Endometrial microvascular endothelial cells (primary cell): ENCODE results near the gene RIMKLB. TPM values are rescaled to one million over a fixed set of nuclear protein-coding genes. Genes with fewer than 3 reads are reported as not detected.

Experiments used
- in situ Hi-C: cut with HindIII; loops from 2 replicates; pipeline ENCODE4 v1.10.0; 2017; ENCODE audit warnings: low sequenced_read_pairs, low pct_unique_long_range_greater_than_20kb; ENCODE audit errors: inconsistent ontology term
- total RNA-seq: library from RNA; depleted of rRNA; stranded (reverse); fragments of >200 nt; gene quantifications from one replicate; pipeline ENCODE4 v1.2.3, GENCODE V29; 2015; ENCODE audit errors: inconsistent ontology term

Gene RIMKLB
- 38.0 TPM for total RNA-seq

- in situ Hi-C loops, result no loop called here
Measured at GRCh38 chr12:8697476-8698131, at the start of gene RIMKLB. TSS of gene RIMKLB (plus strand) at chr12:8697991. CDS start at chr12:8713867, 15,876 bp downstream.

- in situ Hi-C loops, result no loop called here
Measured at GRCh38 chr12:8648576-8649205, 49.1 kb upstream of the RIMKLB start.

DNA sequence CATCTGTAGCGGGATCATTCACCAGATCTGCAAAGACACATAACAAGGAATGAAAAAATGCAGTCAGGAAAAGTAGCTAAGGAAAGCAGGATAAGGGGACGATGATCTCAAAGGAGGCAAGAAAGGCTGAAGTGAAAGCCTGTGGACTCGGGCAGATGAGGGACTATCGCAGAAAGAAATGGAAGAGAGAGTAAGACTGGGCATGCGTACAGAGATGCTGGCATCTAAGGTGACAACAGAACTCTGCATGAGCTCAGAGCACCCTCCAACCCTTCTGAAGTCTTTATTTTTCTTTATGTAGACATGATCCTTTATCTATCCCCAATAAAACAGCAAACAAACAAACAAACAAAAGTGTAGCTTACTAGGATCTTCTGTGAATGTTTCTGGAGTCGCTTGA lies 42.4 kb upstream of the RIMKLB start:
- in situ Hi-C loops, result no loop called here

DNA sequence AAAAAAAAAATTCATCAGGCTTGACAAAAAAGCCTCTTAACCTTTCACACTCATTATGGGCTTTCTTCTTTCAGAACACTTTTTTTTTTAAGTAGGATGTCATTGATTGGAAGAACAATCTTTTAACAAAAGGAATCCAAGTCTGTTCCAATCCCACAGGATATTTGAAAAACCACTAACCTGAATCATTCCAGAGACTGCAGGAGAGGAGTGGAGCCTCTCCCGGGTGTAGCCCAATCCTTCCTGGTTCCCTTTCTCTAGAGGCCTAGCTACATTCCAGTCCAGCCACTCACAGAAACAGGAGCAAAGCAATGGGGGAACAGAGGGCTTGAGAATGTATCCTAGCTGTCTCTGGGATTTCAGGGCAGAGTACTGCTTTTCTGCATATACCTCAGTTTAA lies 39.4 kb upstream of the RIMKLB start:
- in situ Hi-C loops, result no loop called here

DNA sequence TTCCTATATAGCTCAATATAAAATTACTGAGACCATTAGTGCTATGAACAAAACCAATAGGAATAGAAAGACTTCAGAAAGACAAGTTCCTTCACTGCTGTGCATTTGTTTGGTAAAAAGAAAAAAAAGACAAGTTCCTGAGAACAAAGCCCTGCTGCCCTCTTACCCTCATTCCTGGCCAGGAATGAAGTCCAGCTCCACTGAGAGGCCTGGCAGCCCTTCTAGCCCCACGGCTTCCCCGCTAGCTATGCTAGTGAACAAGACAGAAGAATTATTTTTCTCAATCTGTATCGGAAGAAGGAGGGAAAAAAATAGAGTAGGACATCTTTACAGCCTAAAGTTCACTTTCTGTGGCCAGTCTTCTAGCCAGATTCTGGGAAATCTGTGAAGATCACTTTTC lies 36.8 kb upstream of the RIMKLB start:
- in situ Hi-C loops, result no loop called here

DNA sequence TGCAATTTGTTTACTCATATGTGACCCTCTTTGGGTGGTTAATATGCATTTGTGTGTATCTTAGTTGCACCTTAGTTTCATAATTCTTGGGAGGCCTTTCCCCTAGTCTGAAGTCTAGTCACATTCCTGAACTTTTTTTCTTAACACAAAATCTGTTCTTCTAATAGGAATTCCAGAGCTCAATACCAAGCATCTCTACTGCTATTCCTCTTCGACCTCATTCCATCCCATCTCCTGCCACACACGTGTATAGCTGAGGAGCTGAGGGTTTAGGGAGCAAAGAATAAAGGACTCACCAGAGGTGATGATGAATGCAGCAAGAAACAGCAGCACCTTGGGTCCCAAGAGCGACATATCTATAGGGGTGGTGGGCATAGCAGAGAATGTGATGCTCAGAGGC lies 36.0 kb upstream of the RIMKLB start:
- in situ Hi-C loops, result no loop called here

GRCh38 chr12:8662593-8662992 lies 35.2 kb upstream of the RIMKLB start, which contains the start of gene MFAP5:
TSS of gene MFAP5 (minus strand) at chr12:8662826. CDS start at chr12:8662104, 722 bp downstream.
- in situ Hi-C loops, result no loop called here

DNA sequence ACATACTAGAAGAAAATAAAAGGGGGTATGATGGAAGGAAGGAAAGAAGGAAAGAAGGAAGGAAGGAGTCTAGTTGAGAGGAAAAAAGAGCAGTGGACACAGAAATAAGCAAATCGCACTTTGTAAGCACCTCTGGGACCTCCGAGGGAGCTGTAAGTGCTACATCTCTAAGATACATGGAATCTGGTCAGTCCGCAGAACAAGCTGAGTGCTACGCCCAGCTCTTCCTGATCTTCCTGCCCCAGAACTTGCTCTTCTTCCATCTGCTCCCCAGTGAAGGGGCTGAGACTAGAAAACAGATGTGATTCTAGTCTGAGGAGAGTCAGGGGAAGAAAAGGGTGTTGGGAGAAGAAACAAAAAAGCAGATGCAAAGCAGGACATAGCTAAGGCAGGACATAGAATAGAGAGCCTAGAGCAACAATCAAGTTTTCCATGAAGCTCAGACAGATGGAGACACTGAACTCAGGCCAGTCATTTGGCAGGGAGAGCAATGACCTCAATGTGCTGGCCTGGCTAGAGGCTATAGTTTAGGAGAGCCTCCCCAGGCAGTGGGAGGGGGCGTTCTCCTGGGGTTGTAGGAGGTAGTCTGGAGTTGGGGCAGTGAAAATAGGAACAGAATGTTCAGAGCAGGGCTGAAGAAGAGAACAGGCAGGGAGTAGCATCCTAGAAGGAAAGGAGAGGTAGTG lies 33.4 kb upstream of the RIMKLB start:
- in situ Hi-C loops, result no loop called here

DNA sequence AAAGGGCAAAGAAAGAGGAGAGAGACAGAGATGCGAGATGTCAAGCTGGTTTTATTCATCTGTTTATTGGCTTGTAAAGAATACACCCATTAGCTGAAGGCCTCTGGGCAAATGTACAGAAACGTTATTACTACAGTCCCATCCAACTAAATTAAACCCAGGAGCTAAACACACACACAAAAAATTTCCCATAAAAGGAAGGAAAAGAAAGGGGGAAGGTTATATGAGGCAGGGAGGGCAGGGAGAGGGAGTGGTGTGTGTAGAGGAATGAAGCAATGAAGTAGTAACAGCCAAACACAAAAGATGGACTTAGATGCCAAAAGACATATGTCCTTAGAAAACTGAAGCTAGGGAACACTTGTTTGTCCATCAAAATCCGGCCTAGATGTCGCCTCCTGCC lies 32.0 kb upstream of the RIMKLB start:
- in situ Hi-C loops, result no loop called here

DNA sequence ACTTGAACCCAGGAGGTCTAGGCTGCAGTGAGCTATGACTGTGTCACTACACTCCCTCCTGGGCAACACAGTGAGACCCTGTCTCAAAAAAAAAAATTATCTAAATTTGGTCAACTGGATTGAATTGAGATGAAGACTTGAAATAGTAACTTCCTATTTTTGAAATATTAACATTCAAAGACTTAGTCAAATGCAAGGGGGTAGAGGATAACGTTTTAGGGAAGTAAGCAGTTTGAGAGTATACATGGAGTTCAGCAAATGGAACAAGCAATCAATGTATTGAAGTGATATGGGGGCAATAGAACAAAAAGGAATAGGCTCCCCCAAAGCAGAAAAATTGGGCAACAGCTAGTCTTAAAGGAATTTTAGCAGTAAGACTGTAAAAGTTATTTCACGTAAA lies 30.5 kb upstream of the RIMKLB start:
- in situ Hi-C loops, result no loop called here

- in situ Hi-C loops, result no loop called here
Measured at GRCh38 chr12:8668441-8668840, 29.4 kb upstream of the RIMKLB start.

- in situ Hi-C loops, result no loop called here
Measured at GRCh38 chr12:8672381-8672780, 25.4 kb upstream of the RIMKLB start.

DNA sequence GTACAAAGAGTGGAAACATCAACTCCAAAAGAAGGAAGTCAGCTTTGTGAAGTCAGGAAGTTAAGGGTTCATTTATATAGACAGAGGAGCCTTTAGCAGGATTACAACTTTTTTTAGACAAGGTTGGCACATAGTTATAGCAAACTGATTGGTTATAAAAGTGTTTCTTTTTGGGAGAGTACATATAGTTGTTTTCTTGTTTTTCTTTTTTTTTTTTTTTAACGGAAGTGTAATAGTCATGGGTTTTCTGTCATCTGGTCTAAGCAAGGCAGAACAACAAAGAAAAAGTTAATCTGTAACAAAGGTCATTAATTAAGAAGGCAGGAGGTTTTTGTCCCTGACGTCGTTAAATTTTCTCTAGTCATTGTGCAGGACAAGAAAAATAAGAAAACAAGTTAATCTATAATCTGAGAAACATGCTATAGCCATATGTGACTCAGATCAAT lies 22.2 kb upstream of the RIMKLB start:
- in situ Hi-C loops, result no loop called here

DNA sequence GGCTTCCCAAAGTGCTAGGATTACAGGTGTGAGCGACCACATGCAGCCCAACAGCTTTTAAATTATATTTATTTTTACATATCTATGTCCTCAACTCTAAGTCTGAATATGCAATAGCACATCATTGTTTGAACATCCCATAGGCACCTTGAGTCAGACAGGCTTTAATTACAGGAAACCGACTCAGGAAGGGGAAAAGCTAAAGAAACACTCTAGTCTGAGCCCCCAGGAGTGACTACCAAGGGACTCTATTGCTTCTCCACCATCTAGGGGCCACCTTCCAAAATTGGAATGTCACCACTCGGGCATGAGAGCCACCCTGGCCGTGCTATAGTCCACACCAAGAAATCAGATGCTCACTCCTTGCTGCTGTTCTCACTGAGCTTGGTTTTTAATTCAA lies 21.1 kb upstream of the RIMKLB start:
- in situ Hi-C loops, result no loop called here

DNA sequence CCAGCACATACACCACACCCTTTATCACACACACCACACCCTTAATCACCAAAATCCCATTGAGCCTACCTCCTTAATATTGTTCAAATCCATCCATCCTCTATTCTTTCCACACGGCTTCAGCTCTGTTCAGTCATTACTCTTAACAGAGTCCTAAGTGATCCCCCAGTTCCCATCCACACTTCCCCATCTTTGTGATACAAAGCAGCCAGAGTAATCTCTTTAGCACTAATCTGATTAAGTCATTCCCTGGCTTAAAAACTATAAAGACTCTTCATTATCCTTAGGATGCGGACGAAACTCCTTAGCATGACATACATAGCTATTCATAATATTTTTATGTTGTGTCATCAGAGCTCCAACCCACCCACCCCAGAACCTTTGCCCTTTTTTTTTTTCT lies 20.4 kb upstream of the RIMKLB start:
- in situ Hi-C loops, result no loop called here

DNA sequence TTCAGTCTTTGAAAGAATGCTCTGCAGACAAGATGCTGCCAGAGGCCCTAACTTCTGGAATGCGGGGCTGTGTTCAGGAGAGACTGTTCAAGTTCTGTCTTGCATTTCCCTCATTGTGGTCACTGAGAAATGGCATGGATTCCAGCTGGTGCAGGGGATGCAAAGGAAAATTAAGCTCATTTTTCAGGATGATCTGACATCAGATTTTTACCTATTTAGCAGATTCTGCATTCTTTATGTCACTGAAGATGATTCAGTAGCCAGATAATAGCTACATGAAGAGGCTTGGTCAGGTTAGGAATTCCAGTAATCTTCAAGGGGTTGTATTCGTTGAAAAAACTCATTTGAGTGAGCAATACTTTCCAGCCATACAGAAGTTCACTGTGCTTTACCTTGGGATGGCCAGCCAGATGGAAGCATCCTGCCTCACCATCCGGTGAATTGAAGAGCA lies 19.1 kb upstream of the RIMKLB start:
- in situ Hi-C loops, result no loop called here

DNA sequence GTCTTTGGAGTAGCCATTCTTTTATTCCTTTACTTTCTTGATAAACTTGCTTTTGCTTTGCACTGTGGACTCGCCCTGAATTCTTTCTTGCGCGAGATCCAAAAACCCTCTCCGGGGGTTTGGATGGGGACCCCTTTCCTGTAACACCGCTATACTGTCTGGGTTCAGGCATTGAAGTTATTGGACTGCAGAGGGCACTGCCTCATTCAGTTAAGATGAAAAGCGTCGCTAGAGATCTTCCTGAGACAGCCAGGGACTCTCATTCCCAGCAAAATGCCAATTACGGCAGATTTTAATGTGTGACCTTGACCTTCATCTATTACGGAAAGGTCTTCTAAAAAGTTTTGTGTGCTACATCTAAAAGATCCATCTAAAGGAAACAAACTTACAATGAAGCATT lies 17.3 kb upstream of the RIMKLB start:
- in situ Hi-C loops, result no loop called here

- in situ Hi-C loops, result no loop called here
Measured at GRCh38 chr12:8681129-8681884, 16.5 kb upstream of the RIMKLB start.

DNA sequence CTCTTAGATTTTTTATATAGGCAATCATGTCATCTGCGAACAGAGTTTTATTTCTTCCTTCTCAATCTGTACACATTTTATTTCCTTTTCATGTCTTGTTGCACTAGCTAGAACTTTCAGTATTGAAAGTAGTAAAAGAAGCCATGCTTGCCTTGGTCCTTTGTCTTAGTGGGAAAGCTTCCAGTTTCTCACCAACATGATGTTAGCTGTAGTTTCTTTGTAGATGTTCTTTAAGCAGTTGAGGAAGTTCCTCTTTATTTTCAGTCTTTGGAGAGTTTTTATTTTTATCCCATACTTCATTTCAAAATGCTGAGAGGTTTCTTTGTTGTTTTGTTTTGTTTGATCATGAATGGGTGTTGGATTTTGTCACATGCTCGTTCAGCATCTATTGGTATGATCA lies 12.7 kb upstream of the RIMKLB start:
- in situ Hi-C loops, result no loop called here
